GM12878 (cell line): ENCODE data around the gene WWOX. TPM values are rescaled to one million over a fixed set of nuclear protein-coding genes. Genes with fewer than 3 reads are reported as not detected.

Source experiments
- ATAC-seq: fragments of 200-7000 bp; cut with Tn5 transposase; 3 replicates; pipeline ENCODE4 v1.9.1; 2020; ENCODE audit warnings: mild to moderate bottlenecking, moderate library complexity
- BruUV-seq: library from RNA; stranded (reverse); fragments of 400-500 nt; replicated peaks from 2 replicates; lab custom pipeline; 2021; lab: Mats Ljungman, UMichigan
- CTCF ChIA-PET: fragments of 300-600 bp; sonication (Branson Sonifier 250); formaldehyde crosslinking; extraction: SDS; loops from one replicate; lab custom pipeline; 2021; ENCODE audit warnings: inconsistent platforms; lab: Yijun Ruan, JAX
- POLR2A ChIA-PET: fragments of 350-600 bp; formaldehyde crosslinking; extraction: SDS; loops from one replicate; lab custom pipeline; 2021; ENCODE audit warnings: inconsistent platforms; lab: Charles Lee
- RAD21 ChIA-PET: fragments of 300-600 bp; sonication (Branson Sonifier 250); formaldehyde crosslinking; loops from one replicate; lab custom pipeline; 2023; ENCODE audit warnings: antibody characterized with exemption; ENCODE audit not compliant: unreplicated experiment; lab: Charles Lee
- SMC1A ChIA-PET: fragments of 300-600 bp; sonication (Branson Sonifier 250); formaldehyde crosslinking; loops from one replicate; lab custom pipeline; 2023; ENCODE audit not compliant: unreplicated experiment, uncharacterized antibody; lab: Charles Lee
- DNase-seq: peaks from one replicate; pipeline ENCODE4 v3.0.0-alpha.2; 2011; ENCODE audit warnings: low read depth, low spot score
- FAIRE-seq: peaks from 3 replicates; lab custom pipeline; 2011; peaks lifted over from hg19 to GRCh38; lab: Jason Lieb, UNC
- H2AFZ ChIP-seq: 2 replicates; pipeline ENCODE4 v1.6.0; 2011; ENCODE audit warnings: low read depth, low read length, control low read depth; ENCODE audit not compliant: control insufficient read depth
- H3K27ac ChIP-seq: 2 replicates; pipeline ENCODE4 v1.5.1; 2011; ENCODE audit warnings: control low read depth; ENCODE audit not compliant: control insufficient read depth, insufficient read depth
- H3K27me3 ChIP-seq, 2 experiments: replicated peaks in 1 of 2; 2 replicates each; pipeline versions ENCODE4 v1.6.0 to v1.6.1; 2011; ENCODE audit warnings: low read length in 1 of 2; ENCODE audit not compliant: control insufficient read depth in 2 of 2, insufficient read depth in 2 of 2
- H3K36me3 ChIP-seq, 2 experiments: 2 replicates each; pipeline ENCODE4 v1.5.1; 2011; ENCODE audit warnings: low read length in 1 of 2; ENCODE audit not compliant: control insufficient read depth in 2 of 2, insufficient read depth in 2 of 2
- H3K4me1 ChIP-seq: 2 replicates; pipeline ENCODE4 v1.6.1; 2011; ENCODE audit warnings: mild to moderate bottlenecking, low read length, moderate library complexity, mixed read lengths; ENCODE audit not compliant: control insufficient read depth, insufficient read depth
- H3K4me2 ChIP-seq: 2 replicates; pipeline ENCODE4 v1.6.0; 2011; ENCODE audit warnings: control low read depth; ENCODE audit not compliant: control insufficient read depth, insufficient read depth
- H3K4me3 ChIP-seq: fragments of 200-600 bp; sonication (generic); 2 replicates; pipeline ENCODE4 v1.5.1; 2016
- H3K79me2 ChIP-seq: 2 replicates; pipeline ENCODE4 v1.6.0; 2011; ENCODE audit warnings: low read length; ENCODE audit not compliant: control insufficient read depth, insufficient read depth
- H3K9ac ChIP-seq: 2 replicates; pipeline ENCODE4 v1.8.0; 2011; ENCODE audit warnings: low read length, control low read depth, mixed read lengths; ENCODE audit not compliant: control insufficient read depth, insufficient read depth
- H3K9me3 ChIP-seq: replicated peaks from 3 replicates; pipeline ENCODE4 v1.5.1; 2011; ENCODE audit warnings: mild to moderate bottlenecking, low read length; ENCODE audit not compliant: control insufficient read depth, insufficient read depth
- H4K20me1 ChIP-seq: 2 replicates; pipeline ENCODE4 v1.6.0; 2011; ENCODE audit not compliant: control insufficient read depth, insufficient read depth
- EGR1 ChIP-seq, 2 experiments: IDR thresholded peaks; 1 replicate in 1 of 2; 2 replicates in 1 of 2; pipeline ENCODE4 v1.6.1; 2011 to 2012; ENCODE audit warnings: low read depth in 2 of 2, low read length in 2 of 2, borderline replicate concordance in 1 of 2, mild to moderate bottlenecking in 1 of 2, moderate library complexity in 1 of 2
- JUNB ChIP-seq: IDR thresholded peaks from 2 replicates; pipeline ENCODE4 v1.6.1; 2016; ENCODE audit warnings: antibody characterized with exemption, mild to moderate bottlenecking
- NR2C1 ChIP-seq: fragments of 450-650 bp; IDR thresholded peaks from 2 replicates; pipeline ENCODE4 v1.6.1; 2017; ENCODE audit warnings: antibody characterized with exemption, mild to moderate bottlenecking, moderate library complexity
- RELA ChIP-seq: fragments of 450-650 bp; IDR thresholded peaks from 2 replicates; pipeline ENCODE4 v1.8.0; 2014; ENCODE audit warnings: borderline replicate concordance; ENCODE audit not compliant: partially characterized antibody
- SIX5 ChIP-seq: IDR thresholded peaks from 2 replicates; pipeline ENCODE4 v1.6.1; 2011; ENCODE audit warnings: mild to moderate bottlenecking, low read depth, low read length, moderate library complexity; ENCODE audit not compliant: severe bottlenecking
- YBX1 ChIP-seq: fragments of 450-650 bp; IDR thresholded peaks from 2 replicates; pipeline ENCODE4 v1.6.1; 2016; ENCODE audit warnings: antibody characterized with exemption
- WGBS: methylation state at CpG from one replicate; pipeline ENCODE4 v1.1.6; 2016; ENCODE audit warnings: low lambda C conversion rate; ENCODE audit not compliant: insufficient replicate concordance, insufficient coverage; ENCODE audit errors: missing lambda C conversion rate; 5-methylcytosine and 5-hydroxymethylcytosine counted together
- in situ Hi-C: fragments of 300-500 bp; cut with MboI; formaldehyde crosslinking; loops from 9 replicates; pipeline ENCODE4 v1.14.3; 2018; ENCODE audit warnings: mixed read lengths
- intact Hi-C: fragments of 100-400 bp; cut with micrococcal nuclease; formaldehyde crosslinking; loops from one replicate; pipeline ENCODE4 v1.14.2; 2022; ENCODE audit not compliant: unreplicated experiment
- polyA plus RNA-seq, 11 experiments: library from polyadenylated mRNA; depleted of rRNA in 4 of 11; unstranded in 6 of 11; stranded (reverse) in 5 of 11; fragments of >200 nt; fragmentation: Nextera tagmentation in 4 of 11; fragmentation: Illumina TruSeq in 1 of 11; extraction: Ambion mirVana in 4 of 11; extraction: Trizol in 1 of 11; gene quantifications; 1 replicate in 1 of 11; 2 replicates in 10 of 11; pipeline versions ENCODE4 v1.2.1 to v1.2.3, GENCODE V29; 2011 to 2016; ENCODE audit warnings: inconsistent platforms in 2 of 11, missing spikeins in 2 of 11, low read depth in 1 of 11
- total RNA-seq, 4 experiments: library from RNA; depleted of rRNA in 3 of 4; stranded (reverse); fragments of >200 nt in 3 of 4; fragmentation: Illumina TruSeq in 1 of 4; extraction: Trizol in 1 of 4; gene quantifications; 2 replicates each; pipeline versions ENCODE4 v1.2.1 to v1.2.3, GENCODE V29; 2013 to 2021
- TF ChIP-seq, protein P1 (sequence below): fragments of 450-650 bp; IDR thresholded peaks from 2 replicates; pipeline ENCODE4 v1.6.1; 2018; ENCODE audit warnings: mild to moderate bottlenecking, low read depth, moderate library complexity; ENCODE audit not compliant: partially characterized antibody
- TF ChIP-seq, protein P2 (sequence below): IDR thresholded peaks from 2 replicates; pipeline ENCODE4 v1.6.1; 2012; ENCODE audit warnings: mild to moderate bottlenecking, low read depth, low read length

WWOX gene
- total and polyA plus RNA-seq, 10 of the 15 experiments (the other 5 are each of a cell fraction or from before 2014, with no cell fraction given), result 2.8 to 24.4 (median 17.8) TPM

DNA sequence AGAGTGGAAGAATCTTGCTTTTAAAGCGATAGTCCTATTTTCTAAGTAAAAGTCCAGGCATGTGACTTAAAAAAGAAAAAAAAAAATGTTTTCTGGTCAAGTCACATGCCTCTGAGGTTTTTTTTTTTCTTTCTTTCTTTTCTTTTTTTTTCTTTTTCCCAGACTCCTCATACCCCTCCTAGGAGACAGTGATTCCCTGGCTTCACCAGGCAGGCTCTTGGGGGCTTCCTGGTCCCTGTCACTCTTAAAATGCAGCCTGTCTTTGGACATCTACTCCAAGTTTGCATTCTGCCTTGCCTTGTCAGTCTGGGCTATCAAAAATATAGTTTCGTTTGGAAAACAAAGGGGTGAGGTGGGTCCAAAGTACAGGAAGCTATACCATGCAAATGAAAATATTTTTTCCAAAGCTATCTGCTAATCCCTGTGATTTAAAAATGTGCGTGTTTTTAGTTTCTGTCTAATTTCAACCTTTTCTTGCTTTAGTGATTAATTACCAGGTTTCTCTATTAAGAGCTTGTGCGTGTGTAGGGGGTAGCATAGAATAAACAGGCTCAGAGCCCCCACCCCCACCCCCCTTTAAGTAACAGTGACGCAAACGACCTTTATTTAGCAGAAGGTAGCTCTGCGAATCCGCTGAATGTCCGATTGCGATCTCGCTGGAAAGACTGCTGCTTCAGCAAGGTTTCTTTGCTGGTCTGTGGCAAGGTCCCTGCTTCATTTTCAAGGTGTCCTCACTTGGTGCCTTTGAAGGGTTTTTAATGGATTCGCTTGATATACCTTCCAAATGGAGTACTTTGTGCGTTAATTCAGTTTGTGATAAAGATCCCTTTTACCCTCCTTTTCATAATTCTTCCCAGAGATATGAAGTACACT lies 510.2 kb downstream of the WWOX start (continued):
- TF ChIP-seq YBX1 (no peak), NR2C1 (no peak)
- TF ChIP-seq, protein P1, sequence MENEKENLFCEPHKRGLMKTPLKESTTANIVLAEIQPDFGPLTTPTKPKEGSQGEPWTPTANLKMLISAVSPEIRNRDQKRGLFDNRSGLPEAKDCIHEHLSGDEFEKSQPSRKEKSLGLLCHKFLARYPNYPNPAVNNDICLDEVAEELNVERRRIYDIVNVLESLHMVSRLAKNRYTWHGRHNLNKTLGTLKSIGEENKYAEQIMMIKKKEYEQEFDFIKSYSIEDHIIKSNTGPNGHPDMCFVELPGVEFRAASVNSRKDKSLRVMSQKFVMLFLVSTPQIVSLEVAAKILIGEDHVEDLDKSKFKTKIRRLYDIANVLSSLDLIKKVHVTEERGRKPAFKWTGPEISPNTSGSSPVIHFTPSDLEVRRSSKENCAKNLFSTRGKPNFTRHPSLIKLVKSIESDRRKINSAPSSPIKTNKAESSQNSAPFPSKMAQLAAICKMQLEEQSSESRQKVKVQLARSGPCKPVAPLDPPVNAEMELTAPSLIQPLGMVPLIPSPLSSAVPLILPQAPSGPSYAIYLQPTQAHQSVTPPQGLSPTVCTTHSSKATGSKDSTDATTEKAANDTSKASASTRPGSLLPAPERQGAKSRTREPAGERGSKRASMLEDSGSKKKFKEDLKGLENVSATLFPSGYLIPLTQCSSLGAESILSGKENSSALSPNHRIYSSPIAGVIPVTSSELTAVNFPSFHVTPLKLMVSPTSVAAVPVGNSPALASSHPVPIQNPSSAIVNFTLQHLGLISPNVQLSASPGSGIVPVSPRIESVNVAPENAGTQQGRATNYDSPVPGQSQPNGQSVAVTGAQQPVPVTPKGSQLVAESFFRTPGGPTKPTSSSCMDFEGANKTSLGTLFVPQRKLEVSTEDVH, result no peak

DNA sequence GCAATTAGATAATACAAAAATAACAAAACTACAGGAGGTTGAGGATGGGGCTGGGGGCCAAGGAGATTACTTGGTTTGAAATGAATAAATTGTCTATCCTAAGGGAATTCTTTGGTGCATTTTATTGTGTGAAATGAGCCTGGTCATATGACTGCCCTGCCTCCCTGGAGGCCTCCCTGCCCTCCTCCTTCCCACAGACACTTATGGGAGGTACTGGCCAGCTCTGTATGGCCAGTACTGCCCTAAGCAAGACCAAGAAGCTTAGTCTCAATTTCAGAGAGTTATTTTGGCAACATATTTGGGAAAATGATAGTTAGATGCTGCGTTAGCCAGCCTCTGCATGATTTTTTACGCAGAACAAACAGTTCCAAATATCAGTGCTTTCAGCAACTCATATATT lies 511.9 kb downstream of the WWOX start:
- Histone ChIP-seq H3K4me1 (no peaks in the 10 kb centered on the region), H3K9ac (no peak overlapping the region), H3K4me2 (no peak overlapping the region), H3K79me2 (no peaks in the 10 kb centered on the region), H2AFZ (no peak overlapping the region), H4K20me1 (no peaks in the 10 kb centered on the region), H3K9me3 (no peaks in the 10 kb centered on the region), H3K36me3 (no peaks in the 10 kb centered on the region), H3K27me3 (no peaks in the 10 kb centered on the region), H3K27ac (no peak overlapping the region), H3K4me3 (no peak overlapping the region)
- TF ChIP-seq EGR1 (IDR thresholded peaks at IDR 0.05; ENCODE audit: borderline replicate concordance in 1 of 2, low read depth in 2 of 2, low read length in 2 of 2), result no peak
- TF ChIP-seq, protein P2, sequence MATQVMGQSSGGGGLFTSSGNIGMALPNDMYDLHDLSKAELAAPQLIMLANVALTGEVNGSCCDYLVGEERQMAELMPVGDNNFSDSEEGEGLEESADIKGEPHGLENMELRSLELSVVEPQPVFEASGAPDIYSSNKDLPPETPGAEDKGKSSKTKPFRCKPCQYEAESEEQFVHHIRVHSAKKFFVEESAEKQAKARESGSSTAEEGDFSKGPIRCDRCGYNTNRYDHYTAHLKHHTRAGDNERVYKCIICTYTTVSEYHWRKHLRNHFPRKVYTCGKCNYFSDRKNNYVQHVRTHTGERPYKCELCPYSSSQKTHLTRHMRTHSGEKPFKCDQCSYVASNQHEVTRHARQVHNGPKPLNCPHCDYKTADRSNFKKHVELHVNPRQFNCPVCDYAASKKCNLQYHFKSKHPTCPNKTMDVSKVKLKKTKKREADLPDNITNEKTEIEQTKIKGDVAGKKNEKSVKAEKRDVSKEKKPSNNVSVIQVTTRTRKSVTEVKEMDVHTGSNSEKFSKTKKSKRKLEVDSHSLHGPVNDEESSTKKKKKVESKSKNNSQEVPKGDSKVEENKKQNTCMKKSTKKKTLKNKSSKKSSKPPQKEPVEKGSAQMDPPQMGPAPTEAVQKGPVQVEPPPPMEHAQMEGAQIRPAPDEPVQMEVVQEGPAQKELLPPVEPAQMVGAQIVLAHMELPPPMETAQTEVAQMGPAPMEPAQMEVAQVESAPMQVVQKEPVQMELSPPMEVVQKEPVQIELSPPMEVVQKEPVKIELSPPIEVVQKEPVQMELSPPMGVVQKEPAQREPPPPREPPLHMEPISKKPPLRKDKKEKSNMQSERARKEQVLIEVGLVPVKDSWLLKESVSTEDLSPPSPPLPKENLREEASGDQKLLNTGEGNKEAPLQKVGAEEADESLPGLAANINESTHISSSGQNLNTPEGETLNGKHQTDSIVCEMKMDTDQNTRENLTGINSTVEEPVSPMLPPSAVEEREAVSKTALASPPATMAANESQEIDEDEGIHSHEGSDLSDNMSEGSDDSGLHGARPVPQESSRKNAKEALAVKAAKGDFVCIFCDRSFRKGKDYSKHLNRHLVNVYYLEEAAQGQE, result no peak
- TF ChIP-seq RELA, result no peak
- TF ChIP-seq JUNB, result no peak
- TF ChIP-seq SIX5, result no peak
- ChIA-PET CTCF (no interaction called here), SMC1A (no interaction called here), POLR2A (no interaction called here), RAD21 (no interaction called here)
- 38% methylated on average over 2 of the region's 2 CpGs for WGBS
- no TSS peak for BruUV-seq
- in situ Hi-C loops, result no loop called here
- intact Hi-C loops, result no loop called here
- FAIRE-seq (no peak), ATAC-seq (no peak), DNase-seq (no peak)
